A549 (cell line): Measurements from ENCODE around the gene KLF3. TPM values are rescaled to one million over a fixed set of nuclear protein-coding genes. Genes with fewer than 3 reads are reported as not detected.

Experiments
- ATAC-seq, 2 experiments: fragments of 200-7000 bp in 1 of 2; fragments of >200 bp in 1 of 2; cut with Nextera tagmentation in 1 of 2; cut with Tn5 transposase in 1 of 2; 3 replicates each; pipeline versions ENCODE4 v1.8.0 to v1.9.1; 2018 to 2020; ENCODE audit warnings: mild to moderate bottlenecking in 1 of 2, moderate library complexity in 1 of 2
- CTCF ChIA-PET: fragments of 300-600 bp; sonication (Branson Sonifier 250); formaldehyde crosslinking; extraction: SDS; loops from one replicate; lab custom pipeline; 2021; ENCODE audit warnings: antibody characterized with exemption, inconsistent platforms; lab: Yijun Ruan, JAX
- POLR2A ChIA-PET: fragments of 350-600 bp; formaldehyde crosslinking; extraction: SDS; loops from one replicate; lab custom pipeline; 2021; ENCODE audit warnings: antibody characterized with exemption, inconsistent platforms; lab: Yijun Ruan, JAX
- DNase-seq, 2 experiments: peaks; one replicate each; pipeline versions ENCODE4 v3.0.0 to v3.0.0-alpha.2; 2011 to 2016; ENCODE audit warnings: low read depth in 1 of 2, low spot score in 1 of 2
- FAIRE-seq: peaks from 2 replicates; lab custom pipeline; 2011; peaks lifted over from hg19 to GRCh38; lab: Jason Lieb, UNC
- H3K27ac ChIP-seq, 2 experiments: fragments of >200 bp; sonication (Bioruptor Twin); formaldehyde crosslinking; 3 replicates each; pipeline ENCODE4 v1.5.1; 2016 to 2017
- H3K4me1 ChIP-seq: fragments of >200 bp; sonication (Bioruptor Twin); formaldehyde crosslinking; 3 replicates; pipeline ENCODE4 v1.6.1; 2016
- H3K4me2 ChIP-seq: fragments of >200 bp; sonication (Bioruptor Twin); formaldehyde crosslinking; 3 replicates; pipeline ENCODE4 v1.6.1; 2016
- H3K4me3 ChIP-seq: fragments of >200 bp; sonication (Bioruptor Twin); formaldehyde crosslinking; 3 replicates; pipeline ENCODE4 v1.5.1; 2016
- H3K9me3 ChIP-seq: fragments of >200 bp; sonication (Bioruptor Twin); formaldehyde crosslinking; 3 replicates; pipeline ENCODE4 v1.6.1; 2016
- BHLHE40 ChIP-seq: IDR thresholded peaks from 2 replicates; pipeline ENCODE4 v1.6.1; 2012; ENCODE audit warnings: low read depth, low read length, inconsistent platforms
- CEBPB ChIP-seq, 2 experiments: fragments of >200 bp in 1 of 2; sonication (Bioruptor Twin) in 1 of 2; formaldehyde crosslinking in 1 of 2; IDR thresholded peaks; 2 replicates each; pipeline ENCODE4 v1.6.1; 2012 to 2016
- CHD4 ChIP-seq: fragments of 200-600 bp; sonication (generic); IDR thresholded peaks from 2 replicates; pipeline ENCODE4 v1.6.1; 2016; ENCODE audit warnings: antibody characterized with exemption, mild to moderate bottlenecking, borderline replicate concordance
- EHF ChIP-seq: fragments of 250-450 bp; sonication (Bioruptor Pico); IDR thresholded peaks from 2 replicates; pipeline ENCODE4 v1.5.0; 2020; ENCODE audit warnings: mild to moderate bottlenecking
- EP300 ChIP-seq, 2 experiments: fragments of >200 bp; sonication (Bioruptor Twin); formaldehyde crosslinking; IDR thresholded peaks; 2 replicates in 1 of 2; 3 replicates in 1 of 2; pipeline ENCODE4 v1.6.1; 2016 to 2017
- FOSB ChIP-seq: fragments of 250-450 bp; sonication (Bioruptor Pico); IDR thresholded peaks from 2 replicates; pipeline ENCODE4 v1.5.0; 2020; ENCODE audit warnings: mild to moderate bottlenecking, moderate library complexity
- FOSL2 ChIP-seq, 2 experiments: fragments of 450-650 bp in 1 of 2; fragments of >200 bp in 1 of 2; sonication (Bioruptor Twin) in 1 of 2; formaldehyde crosslinking; IDR thresholded peaks; 2 replicates each; pipeline versions ENCODE4 v1.5.0 to v1.6.1; 2016 to 2020; ENCODE audit warnings: mild to moderate bottlenecking in 1 of 2, moderate library complexity in 1 of 2
- HDAC2 ChIP-seq: fragments of 200-600 bp; sonication (generic); IDR thresholded peaks from 2 replicates; pipeline ENCODE4 v1.6.1; 2016
- HEYL ChIP-seq: fragments of 250-450 bp; sonication (Bioruptor Pico); IDR thresholded peaks from 2 replicates; pipeline ENCODE4 v1.8.0; 2021; ENCODE audit warnings: mild to moderate bottlenecking, moderate library complexity
- HOXB5 ChIP-seq: fragments of 250-450 bp; sonication (Bioruptor Pico); IDR thresholded peaks from 2 replicates; pipeline ENCODE4 v1.5.0; 2020; ENCODE audit warnings: mild to moderate bottlenecking, moderate library complexity
- MAFK ChIP-seq: fragments of 450-650 bp; IDR thresholded peaks from 2 replicates; pipeline ENCODE4 v1.6.1; 2014; ENCODE audit not compliant: partially characterized antibody
- MYC ChIP-seq: IDR thresholded peaks from 2 replicates; pipeline ENCODE4 v1.6.1; 2012; ENCODE audit warnings: mild to moderate bottlenecking, inconsistent platforms, low read length, improper control_type of control experiment, borderline replicate concordance
- PHF8 ChIP-seq: fragments of 200-600 bp; sonication (generic); IDR thresholded peaks from 2 replicates; pipeline ENCODE4 v1.6.1; 2016; ENCODE audit warnings: low read depth, mild to moderate bottlenecking, antibody characterized with exemption, moderate library complexity, borderline replicate concordance
- POLR2A ChIP-seq: IDR thresholded peaks from 2 replicates; pipeline ENCODE4 v1.6.1; 2012; ENCODE audit warnings: mild to moderate bottlenecking, low read length
- POLR2AphosphoS2 ChIP-seq: conservative IDR thresholded peaks from 2 replicates; pipeline ENCODE4 v1.6.1; 2012; ENCODE audit warnings: low read length, improper control_type of control experiment, inconsistent platforms
- RARB ChIP-seq: fragments of 250-450 bp; sonication (Bioruptor Pico); IDR thresholded peaks from 2 replicates; pipeline ENCODE4 v1.8.0; 2021; ENCODE audit warnings: mild to moderate bottlenecking, moderate library complexity
- RCOR1 ChIP-seq: fragments of 150-350 bp; IDR thresholded peaks from 2 replicates; pipeline ENCODE4 v1.6.1; 2014; ENCODE audit warnings: antibody characterized with exemption, low read length, low read depth
- REST ChIP-seq: fragments of 200-600 bp; sonication (generic); IDR thresholded peaks from 2 replicates; pipeline ENCODE4 v1.6.1; 2016; ENCODE audit warnings: antibody characterized with exemption, mild to moderate bottlenecking, moderate library complexity
- RFX5 ChIP-seq: fragments of 450-650 bp; IDR thresholded peaks from 2 replicates; pipeline ENCODE4 v1.7.1; 2014; ENCODE audit warnings: antibody characterized with exemption, mild to moderate bottlenecking, moderate library complexity
- RNF2 ChIP-seq: fragments of 200-600 bp; sonication (generic); IDR thresholded peaks from 2 replicates; pipeline ENCODE4 v1.6.1; 2016; ENCODE audit warnings: low read depth, mild to moderate bottlenecking, antibody characterized with exemption, moderate library complexity, borderline replicate concordance
- SREBF2 ChIP-seq: fragments of 450-650 bp; IDR thresholded peaks from 2 replicates; pipeline ENCODE4 v1.6.1; 2014; ENCODE audit warnings: mild to moderate bottlenecking, moderate library complexity
- TFCP2L1 ChIP-seq: fragments of 250-450 bp; sonication (Bioruptor Pico); IDR thresholded peaks from 2 replicates; pipeline ENCODE4 v1.5.0; 2021; ENCODE audit warnings: mild to moderate bottlenecking
- TP53 ChIP-seq: fragments of 250-450 bp; sonication (Bioruptor Pico); IDR thresholded peaks from 2 replicates; pipeline ENCODE4 v1.5.0; 2021; ENCODE audit warnings: mild to moderate bottlenecking, moderate library complexity
- ZC3H11A ChIP-seq: fragments of 450-650 bp; IDR thresholded peaks from 2 replicates; pipeline ENCODE4 v1.6.1; 2014; ENCODE audit warnings: antibody characterized with exemption, mild to moderate bottlenecking
- ZSCAN20 ChIP-seq: fragments of 250-450 bp; sonication (Bioruptor Pico); IDR thresholded peaks from 2 replicates; pipeline ENCODE4 v1.8.0; 2022; ENCODE audit warnings: mild to moderate bottlenecking, moderate library complexity
- WGBS: methylation state at CpG from one replicate; pipeline ENCODE4 v1.1.6; 2017; ENCODE audit errors: missing lambda C conversion rate; 5-methylcytosine and 5-hydroxymethylcytosine counted together
- polyA plus RNA-seq, 4 experiments: library from polyadenylated mRNA; depleted of rRNA in 3 of 4; stranded (reverse); fragments of >200 nt; fragmentation: RNase III in 1 of 4; extraction: RNeasy Plus Mini Kit Qiagen cat#74134 plus additional on column Dnase treatment in 1 of 4; gene quantifications; 2 replicates in 3 of 4; 3 replicates in 1 of 4; pipeline ENCODE4 v1.2.3, GENCODE V29; 2011 to 2017
- TF ChIP-seq, protein P1 (sequence below): fragments of >200 bp; sonication (Bioruptor Twin); formaldehyde crosslinking; IDR thresholded peaks from 2 replicates; pipeline ENCODE4 v1.6.1; 2016
- TF ChIP-seq, protein P2 (sequence below): fragments of 250-450 bp; sonication (Bioruptor Pico); IDR thresholded peaks from 2 replicates; pipeline ENCODE4 v1.5.0; 2021; ENCODE audit warnings: mild to moderate bottlenecking, moderate library complexity, borderline replicate concordance

The KLF3 gene
- polyA plus RNA-seq, 2 of the 4 experiments (the other 2 are of a cell fraction): 11.2 to 29.6 TPM

DNA sequence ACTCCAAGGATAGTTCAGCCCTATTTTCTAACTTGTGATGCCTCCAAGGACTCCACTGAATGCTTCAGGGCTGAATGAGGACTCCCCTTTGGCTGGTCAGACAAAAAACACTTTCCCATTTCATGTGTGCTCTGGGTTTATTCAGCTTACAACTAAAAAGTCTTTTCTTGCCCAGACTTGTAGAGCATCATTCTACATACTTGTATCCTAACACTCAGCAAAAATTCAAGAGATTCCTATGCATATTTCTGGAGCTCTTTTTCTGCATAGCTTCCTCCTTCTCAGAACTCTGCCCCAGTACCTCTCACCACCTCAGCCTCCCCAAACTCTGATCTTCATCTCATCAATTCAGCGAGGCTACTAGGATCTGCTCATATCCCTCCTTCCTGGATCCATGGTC lies 22.2 kb upstream of the KLF3 start (continued):
- TF ChIP-seq MYC (no peak), ZC3H11A (no peak)
- TF ChIP-seq, all 56 proteins: peak for 0

DNA sequence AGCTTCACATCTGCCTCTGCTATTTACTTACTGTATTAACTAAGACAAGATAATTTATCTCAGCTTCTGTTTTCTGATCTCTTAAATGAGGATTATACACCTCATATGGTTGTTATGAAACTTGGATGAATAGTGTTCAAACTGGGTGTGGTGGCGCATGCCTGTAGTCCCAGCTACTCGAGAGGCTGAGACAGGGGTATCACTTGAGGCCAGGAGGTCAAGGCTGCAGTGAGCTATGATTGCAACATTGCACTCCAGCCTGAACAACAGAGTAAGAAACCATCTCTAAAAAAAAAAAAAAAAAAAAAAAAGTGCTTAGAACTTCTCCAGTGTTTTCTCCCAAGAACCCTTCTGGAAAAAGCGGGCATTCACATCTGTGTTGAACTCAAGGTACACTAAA lies 19.8 kb upstream of the KLF3 start:
- ATAC-seq (no peak), DNase-seq (no peak), FAIRE-seq (no peak)
- WGBS: 84% methylated on average over 3 of the region's 3 CpGs
- POLR2A ChIA-PET: no interaction called here
- TF ChIP-seq HDAC2 (no peak), POLR2A (no peak), EP300 (IDR thresholded peaks at IDR 0.05) (no peak), FOSB (CRISPR knock-in tag) (no peak), EHF (no peak), RFX5 (no peak), TP53 (CRISPR knock-in tag) (no peak), RCOR1 (no peak)
- Histone ChIP-seq H3K4me2 (no peak overlapping the region), H3K4me3 (no peak overlapping the region), H3K27ac (no peak overlapping the region), H3K9me3 (no peaks in the 10 kb centered on the region), H3K4me1 (no peaks in the 10 kb centered on the region)
- CTCF ChIA-PET: no interaction called here

DNA sequence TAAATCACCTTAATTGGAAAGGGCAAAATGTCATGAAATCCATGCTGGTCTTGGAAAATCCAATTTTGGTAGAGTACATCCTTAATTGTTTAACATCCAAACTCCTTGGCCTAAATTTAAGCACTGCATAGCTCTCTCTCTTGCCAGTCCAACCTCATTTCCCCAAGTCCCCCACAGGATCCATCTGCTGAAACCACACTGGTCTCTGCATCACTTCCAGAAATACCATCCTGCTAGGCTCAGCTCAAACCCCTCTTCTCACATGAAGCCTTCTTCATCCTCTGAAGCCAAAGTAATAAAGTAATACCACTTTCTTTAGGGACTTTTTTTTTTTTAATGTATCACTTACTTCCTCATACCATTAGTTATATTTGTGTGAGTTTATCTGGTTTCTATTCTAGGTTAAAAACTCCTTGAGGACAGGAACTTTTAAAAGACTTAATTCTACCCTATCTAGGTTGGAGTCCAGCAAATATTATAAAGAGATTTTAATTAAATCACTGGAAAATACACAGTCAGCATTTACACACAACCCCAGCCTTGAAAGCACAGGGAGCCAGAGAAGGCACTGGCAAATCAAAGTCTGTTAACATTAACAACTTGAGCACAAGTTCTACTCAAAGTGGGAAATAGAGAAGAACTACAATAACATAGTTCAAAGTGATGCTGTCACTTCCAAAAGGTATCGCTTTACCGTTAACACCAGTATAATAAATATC lies 16.7 kb upstream of the KLF3 start:
- POLR2A ChIA-PET: no interaction called here
- CTCF ChIA-PET: interaction anchor here (0.6 kb wide), 1 partner anchor 30 kb away, joined by 3 read pairs; no protein-coding TSS in a partner anchor
- H3K4me2 ChIP-seq: no peak overlapping the region
- no peaks in the 10 kb centered on the region for H3K4me1 ChIP-seq
- no peak overlapping the region for H3K4me3 ChIP-seq
- no peak for ATAC-seq
- 98% methylated on average over 2 of the region's 2 CpGs for WGBS
- FAIRE-seq: no peak
- TF ChIP-seq MAFK (peak; percentile 75), PHF8 (no peak)
- DNase-seq: no peak
- H3K27ac ChIP-seq: no peak overlapping the region
- no peaks in the 10 kb centered on the region for H3K9me3 ChIP-seq

DNA sequence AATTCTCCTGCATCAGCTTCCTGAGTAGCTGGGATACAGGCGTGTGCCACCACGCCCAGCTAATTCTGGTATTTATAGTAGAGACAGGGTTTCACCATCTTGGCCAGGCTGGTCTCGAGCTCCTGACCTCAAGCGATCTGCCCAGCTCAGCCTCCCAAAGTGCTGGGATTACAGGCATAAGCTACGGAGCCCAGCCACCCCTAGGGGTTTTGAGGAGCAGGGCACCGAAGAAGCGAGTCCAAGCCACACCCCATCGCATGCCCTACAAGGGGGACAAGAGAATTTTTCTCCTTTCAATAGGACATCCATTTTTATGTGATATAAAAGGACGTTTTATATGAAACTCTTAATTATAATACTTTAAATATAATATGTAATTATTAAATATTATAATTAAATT lies 13.9 kb upstream of the KLF3 start:
- no peaks in the 10 kb centered on the region for H3K9me3 ChIP-seq
- no peak overlapping the region for H3K4me3 ChIP-seq
- CTCF ChIA-PET: interaction anchor here (2.7 kb wide), 1 partner anchor 9 kb away, joined by 6 read pairs; no protein-coding TSS in a partner anchor
- ATAC-seq (no peak), DNase-seq (no peak), FAIRE-seq (no peak)
- H3K4me2 ChIP-seq: no peak overlapping the region
- no peaks in the 10 kb centered on the region for H3K4me1 ChIP-seq
- no peak for TF ChIP-seq PHF8
- TF ChIP-seq, protein P1, sequence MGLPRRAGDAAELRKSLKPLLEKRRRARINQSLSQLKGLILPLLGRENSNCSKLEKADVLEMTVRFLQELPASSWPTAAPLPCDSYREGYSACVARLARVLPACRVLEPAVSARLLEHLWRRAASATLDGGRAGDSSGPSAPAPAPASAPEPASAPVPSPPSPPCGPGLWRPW: no peak
- no peak for TF ChIP-seq POLR2AphosphoS2
- no peak for TF ChIP-seq CEBPB (IDR thresholded peaks at IDR 0.05)
- TF ChIP-seq HEYL (CRISPR knock-in tag): no peak
- no peak for TF ChIP-seq SREBF2
- TF ChIP-seq FOSL2 (IDR thresholded peaks at IDR 0.05): no peak
- TF ChIP-seq FOSL2 (CRISPR knock-in tag; IDR thresholded peaks at IDR 0.05): no peak
- TF ChIP-seq TP53 (CRISPR knock-in tag): no peak
- TF ChIP-seq POLR2A: no peak
- no peak for TF ChIP-seq CHD4
- no peak for TF ChIP-seq TFCP2L1
- TF ChIP-seq MAFK: no peak
- TF ChIP-seq, protein P2, sequence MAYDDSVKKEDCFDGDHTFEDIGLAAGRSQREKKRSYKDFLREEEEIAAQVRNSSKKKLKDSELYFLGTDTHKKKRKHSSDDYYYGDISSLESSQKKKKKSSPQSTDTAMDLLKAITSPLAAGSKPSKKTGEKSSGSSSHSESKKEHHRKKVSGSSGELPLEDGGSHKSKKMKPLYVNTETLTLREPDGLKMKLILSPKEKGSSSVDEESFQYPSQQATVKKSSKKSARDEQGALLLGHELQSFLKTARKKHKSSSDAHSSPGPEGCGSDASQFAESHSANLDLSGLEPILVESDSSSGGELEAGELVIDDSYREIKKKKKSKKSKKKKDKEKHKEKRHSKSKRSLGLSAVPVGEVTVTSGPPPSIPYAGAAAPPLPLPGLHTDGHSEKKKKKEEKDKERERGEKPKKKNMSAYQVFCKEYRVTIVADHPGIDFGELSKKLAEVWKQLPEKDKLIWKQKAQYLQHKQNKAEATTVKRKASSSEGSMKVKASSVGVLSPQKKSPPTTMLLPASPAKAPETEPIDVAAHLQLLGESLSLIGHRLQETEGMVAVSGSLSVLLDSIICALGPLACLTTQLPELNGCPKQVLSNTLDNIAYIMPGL (CRISPR knock-in tag): no peak
- TF ChIP-seq ZSCAN20: no peak
- no peak for TF ChIP-seq BHLHE40
- no peak for TF ChIP-seq RFX5
- TF ChIP-seq RARB: no peak
- TF ChIP-seq REST: no peak
- TF ChIP-seq HOXB5 (CRISPR knock-in tag): no peak
- TF ChIP-seq RNF2: no peak
- TF ChIP-seq, all 56 proteins: peak for 0
- WGBS: 66% methylated on average over 8 of the region's 9 CpGs
- no peak overlapping the region for H3K27ac ChIP-seq
- POLR2A ChIA-PET: no interaction called here
